HG03460 (cell line): Measurements from ENCODE around the gene HLA-F.

ENCODE experiments used
- ATAC-seq: cut with Tn5 transposase; IDR thresholded peaks from one replicate; pipeline ENCODE4 v1.9.1; 2021; ENCODE audit not compliant: unreplicated experiment

The HLA-F gene

GRCh38 chr6:29742127-29742526, 18.9 kb downstream of the HLA-F start:
- ATAC-seq = no peak

- no peak for ATAC-seq
Observed at GRCh38 chr6:29743025-29743424, 19.8 kb downstream of the HLA-F start.

DNA sequence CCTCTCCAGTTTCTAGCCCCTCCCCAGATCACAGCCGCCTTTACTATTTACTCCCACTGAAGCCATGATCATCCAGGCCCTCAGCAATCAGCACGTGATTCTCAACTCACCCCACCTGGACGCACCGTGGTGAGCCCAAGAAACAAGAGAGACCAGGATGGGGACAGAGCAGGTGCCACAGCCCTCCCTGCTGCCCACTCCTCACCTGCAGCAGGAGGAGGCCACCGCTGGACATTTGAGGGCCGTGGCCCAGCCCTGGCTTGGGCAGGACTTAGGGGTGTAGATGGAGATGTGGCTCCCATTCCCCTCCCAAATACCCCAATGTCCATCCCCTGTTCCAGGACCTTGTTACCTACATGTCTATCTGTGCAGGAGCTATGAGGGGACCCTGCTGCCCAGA, 20.3 kb downstream of the HLA-F start:
- ATAC-seq = no peak

- no peak for ATAC-seq
Observed at GRCh38 chr6:29744131-29744530, 20.9 kb downstream of the HLA-F start.

- ATAC-seq = no peak
Observed at GRCh38 chr6:29744621-29745020, 21.4 kb downstream of the HLA-F start.

DNA sequence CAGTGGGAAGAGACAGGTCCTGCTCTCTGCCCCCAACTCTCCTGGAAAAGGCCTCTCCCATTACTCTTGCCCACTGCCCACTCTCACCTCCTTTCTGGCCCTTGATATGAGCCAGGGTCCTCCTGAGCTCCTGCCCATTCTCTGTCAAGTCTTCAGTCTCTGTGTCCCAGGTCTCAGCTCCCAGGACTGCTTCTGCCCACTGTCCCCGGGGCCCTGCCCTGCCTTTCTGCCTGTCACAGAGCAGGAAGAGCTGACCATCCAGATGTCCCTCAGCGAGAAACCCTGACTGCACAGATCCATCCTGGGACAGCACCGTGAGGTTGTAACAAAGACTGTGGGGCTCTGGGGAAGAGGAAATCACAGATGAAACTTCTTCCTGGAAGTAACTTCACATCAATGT, 22.2 kb downstream of the HLA-F start:
- ATAC-seq = no peak

GRCh38 chr6:29745855-29746449, 22.7 kb downstream of the HLA-F start:
- no peak for ATAC-seq

- ATAC-seq = no peak
Observed at GRCh38 chr6:29746846-29747687, 23.8 kb downstream of the HLA-F start.

DNA sequence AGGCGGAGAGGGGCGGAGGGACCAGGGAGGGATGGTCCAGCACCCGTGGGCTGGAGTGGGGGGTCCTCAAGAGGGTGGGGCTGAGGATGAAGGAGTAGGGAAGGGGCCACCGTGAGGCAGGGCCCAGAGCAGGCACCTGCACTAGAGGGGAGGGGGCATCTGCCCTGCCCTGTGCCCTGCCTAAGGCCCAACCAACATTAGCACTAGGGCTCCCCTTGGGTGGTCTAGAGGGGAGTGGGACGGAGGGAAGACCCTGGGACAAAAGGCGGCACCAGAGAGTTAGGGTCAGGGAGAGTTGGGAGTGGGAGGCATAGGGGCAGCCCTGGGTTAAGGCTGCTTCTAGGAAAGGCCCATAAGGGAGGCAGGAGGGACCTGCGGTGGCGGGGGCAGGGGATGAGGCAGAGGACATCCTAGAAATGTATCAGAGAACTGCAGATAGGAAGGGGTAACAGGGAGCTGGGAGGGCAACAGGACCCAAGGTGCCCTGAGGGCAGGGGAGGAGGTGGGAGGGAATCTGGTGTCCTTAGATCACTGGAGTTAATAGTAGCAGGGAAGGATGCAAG, 24.5 kb downstream of the HLA-F start:
- ATAC-seq = no peak

GRCh38 chr6:29748391-29749307, 25.4 kb downstream of the HLA-F start:
- ATAC-seq = peak; percentile 74

GRCh38 chr6:29749308-29749662, 26.1 kb downstream of the HLA-F start:
- peak; percentile 3 for ATAC-seq

DNA sequence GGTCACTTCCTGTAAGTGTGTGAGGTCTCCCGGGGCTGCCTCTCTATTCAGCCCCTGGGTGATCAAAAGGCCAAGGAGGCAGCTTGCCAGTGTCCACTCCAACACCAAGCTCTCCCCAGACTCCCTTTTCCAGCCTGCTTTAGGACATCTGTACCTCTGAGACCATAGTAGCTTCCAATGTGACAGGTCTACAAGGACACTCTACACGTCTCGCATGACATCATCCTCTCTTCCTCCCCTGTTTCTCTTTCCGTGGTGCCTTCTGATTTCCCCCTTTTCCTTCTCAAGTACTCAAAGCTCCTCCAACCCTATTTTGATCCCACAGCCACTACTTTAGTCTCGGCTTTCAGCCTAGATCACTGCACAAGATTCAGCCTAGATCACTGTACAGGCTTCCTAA, 26.4 kb downstream of the HLA-F start:
- no peak for ATAC-seq

GRCh38 chr6:29750709-29751108, 27.5 kb downstream of the HLA-F start:
- no peak for ATAC-seq

DNA sequence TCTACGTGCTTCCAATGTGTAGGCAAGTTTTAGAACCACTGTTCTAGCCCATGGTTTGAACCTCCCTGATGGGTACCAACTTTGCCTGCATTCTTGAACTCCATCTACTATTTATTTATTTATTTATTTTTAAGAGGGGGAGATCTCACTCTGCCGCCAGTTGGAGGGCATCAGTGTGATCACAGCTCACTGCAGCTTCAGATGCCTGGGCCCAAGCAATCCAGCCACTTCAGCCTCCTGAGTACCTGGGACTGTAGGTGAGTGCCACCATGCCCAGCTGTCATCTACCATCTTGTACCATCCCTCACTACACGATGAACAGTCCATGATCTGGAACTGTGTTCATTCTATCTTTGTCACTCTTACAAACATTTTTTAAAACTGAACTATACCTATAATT, 28.2 kb downstream of the HLA-F start:
- no peak for ATAC-seq

DNA sequence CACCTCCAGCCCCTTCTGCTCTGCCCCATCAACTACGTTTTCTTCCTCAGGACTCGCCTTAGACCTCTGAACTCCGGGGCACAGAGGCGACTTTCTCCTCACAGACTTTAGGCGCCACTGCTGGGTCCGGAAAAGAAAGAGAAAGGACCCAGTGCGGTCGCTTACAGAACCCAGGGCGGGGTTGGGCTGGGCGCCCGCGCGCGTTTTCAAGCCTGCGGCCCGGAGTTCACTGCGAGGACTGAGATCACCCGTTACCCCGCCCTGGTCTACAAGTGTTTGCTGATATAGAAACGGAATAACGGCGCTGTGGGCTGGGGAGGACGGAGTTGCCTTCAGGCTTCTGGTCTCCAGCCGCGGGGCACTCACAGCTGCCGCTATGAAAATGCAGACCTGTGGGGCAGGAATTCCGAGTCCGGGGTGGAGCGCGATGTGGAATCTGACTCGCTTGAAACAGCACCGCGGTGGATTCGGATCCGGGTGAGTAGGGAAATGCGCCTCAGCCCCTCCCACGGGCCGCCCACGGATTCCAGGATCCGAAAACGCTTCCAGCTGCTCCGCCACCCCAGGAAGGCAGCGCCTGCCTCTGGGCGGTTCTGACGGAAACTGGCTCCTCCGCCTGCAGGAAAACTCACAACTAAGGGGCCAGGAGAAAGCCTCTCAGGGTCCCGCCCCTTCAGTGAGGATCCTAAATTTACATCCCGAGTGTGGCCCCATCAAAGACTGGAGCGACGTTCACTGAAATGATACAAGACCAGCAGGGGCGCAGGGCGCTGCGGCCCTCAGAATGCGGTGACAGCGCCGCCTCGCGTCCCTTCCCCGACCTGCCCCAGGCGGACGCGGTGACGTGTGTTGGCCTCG, 29.4 kb downstream of the HLA-F start:
- peak; percentile 59 for ATAC-seq

DNA sequence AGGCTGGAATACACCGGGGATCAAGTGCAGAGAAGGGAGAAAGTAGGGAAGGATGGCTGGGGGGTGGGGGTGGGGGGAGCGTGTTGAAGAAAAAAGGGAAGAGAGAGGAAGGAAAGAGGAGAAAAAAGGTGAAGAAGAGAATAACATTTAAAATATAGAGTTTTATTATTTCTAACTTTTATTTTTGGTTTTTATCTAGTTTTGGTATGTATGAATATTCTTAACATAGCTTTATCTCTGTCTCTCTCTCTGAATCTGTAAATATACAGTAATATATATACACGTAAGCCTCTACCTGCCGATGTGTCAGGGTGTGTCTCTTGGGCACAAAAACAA, 30.0 kb downstream of the HLA-F start:
- ATAC-seq = no peak

DNA sequence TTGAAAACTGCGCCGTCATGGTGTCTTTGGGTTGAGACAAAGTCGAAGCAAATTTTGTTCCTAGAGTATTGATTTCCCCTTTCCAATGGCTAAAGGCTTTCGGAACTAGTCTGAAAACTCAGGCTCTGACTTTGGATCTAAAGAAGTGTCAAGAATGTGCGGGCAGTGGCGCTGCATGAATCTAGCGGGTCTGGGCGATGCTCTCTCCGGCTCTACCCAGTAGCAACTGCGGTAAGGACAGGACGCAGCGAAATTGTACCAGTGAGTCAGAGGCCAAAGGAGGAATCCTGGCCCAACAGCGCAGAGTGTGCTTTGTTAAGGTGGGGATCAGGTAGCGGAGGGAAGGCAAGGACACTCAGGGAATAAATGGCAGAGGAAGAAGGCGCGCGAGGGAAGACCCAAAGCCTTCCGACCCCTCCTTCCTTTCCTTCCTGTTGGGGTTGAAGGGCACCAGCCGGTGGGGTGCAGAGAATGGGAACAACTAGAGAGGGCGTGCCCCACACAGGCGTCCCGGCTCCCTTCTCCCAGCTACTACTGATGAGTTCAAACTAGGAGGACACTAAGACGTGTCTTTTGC, 32.1 kb downstream of the HLA-F start:
- ATAC-seq = no peak

DNA sequence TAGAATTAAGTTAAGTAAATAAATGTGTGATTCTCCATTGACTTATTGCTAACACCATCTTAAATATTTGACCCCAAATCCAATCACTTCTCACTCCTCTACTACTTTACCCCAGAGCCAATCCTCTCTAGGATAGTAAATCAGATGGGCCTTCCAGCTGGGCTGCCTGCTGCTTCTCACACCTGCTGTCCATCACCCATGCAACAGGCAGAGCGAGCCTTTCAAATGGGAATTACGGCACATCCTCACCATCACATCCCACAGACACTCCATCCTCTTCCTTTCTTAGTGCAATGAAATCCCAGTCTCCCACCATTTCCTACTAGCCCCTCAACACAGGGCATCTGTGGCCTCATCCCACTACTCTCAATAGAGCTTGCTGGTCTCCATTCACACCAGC, 34.0 kb downstream of the HLA-F start:
- ATAC-seq = no peak

GRCh38 chr6:29757701-29758293, 34.6 kb downstream of the HLA-F start:
- no peak for ATAC-seq

DNA sequence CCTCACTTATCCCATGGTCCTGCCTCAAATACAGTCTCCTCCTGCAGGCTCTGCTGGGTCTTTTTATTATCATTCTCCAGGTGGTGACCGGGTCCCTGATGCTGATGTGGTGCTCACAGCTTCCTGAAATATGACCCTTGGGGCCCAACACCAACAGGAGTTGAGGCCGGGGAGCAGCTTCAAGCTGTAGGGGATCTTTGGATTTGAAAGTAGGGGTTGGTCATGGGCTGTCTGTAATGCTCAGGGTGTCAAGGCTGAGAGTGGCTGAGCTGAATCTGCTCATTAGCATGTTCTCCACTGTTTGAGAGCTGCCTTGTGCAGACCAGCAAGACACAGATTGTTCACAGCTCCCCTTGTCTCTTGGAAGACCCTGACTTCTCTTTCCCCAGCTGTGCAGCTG, 35.5 kb downstream of the HLA-F start:
- ATAC-seq = no peak
